Right atrium auricular region (tissue), 2 donors: ENCODE results near the gene BMI1. TPM values are rescaled to one million over a fixed set of nuclear protein-coding genes. Genes with fewer than 3 reads are reported as not detected.

ENCODE experiments used
- DNase-seq: peaks from one replicate; pipeline ENCODE4 v3.0.0-alpha.2; 2019; ENCODE audit warnings: low spot score
- H3K27ac ChIP-seq, 2 donors: fragments of 200-600 bp; sonication (generic); 1 replicate in 1 of 2; 2 replicates in 1 of 2; pipeline ENCODE4 v1.5.1; 2016 to 2019
- H3K27me3 ChIP-seq, 2 donors: fragments of 200-600 bp; sonication (generic); one replicate each; pipeline versions ENCODE4 v1.5.1 to v1.6.0; 2017 to 2019
- H3K36me3 ChIP-seq: fragments of 200-600 bp; sonication (generic); one replicate; pipeline ENCODE4 v1.5.1; 2016
- H3K4me1 ChIP-seq, 2 donors: fragments of 200-600 bp; sonication (generic); one replicate each; pipeline versions ENCODE4 v1.5.1 to v1.6.0; 2017 to 2019
- H3K4me3 ChIP-seq, 2 donors: fragments of 200-600 bp; sonication (generic); 1 replicate in 1 of 2; 2 replicates in 1 of 2; pipeline ENCODE4 v1.5.1; 2017 to 2019; ENCODE audit warnings: mild to moderate bottlenecking in 1 of 2, moderate library complexity in 1 of 2
- H3K9me3 ChIP-seq, 2 donors: fragments of 200-600 bp; sonication (generic); one replicate each; pipeline ENCODE4 v1.5.1; 2019
- CTCF ChIP-seq, 2 donors: fragments of 200-600 bp; sonication (generic); IDR thresholded peaks; one replicate each; pipeline ENCODE4 v1.5.1; 2019; ENCODE audit warnings: antibody characterized with exemption in 2 of 2
- total RNA-seq, 2 donors: library from RNA; depleted of rRNA; stranded (reverse); fragments of >200 nt; gene quantifications; one replicate each; pipeline ENCODE4 v1.1.0, GENCODE V29; 2016

Gene BMI1
- total RNA-seq, 2 donors from 2014 or later = 34.7 to 40.7 TPM

GRCh38 chr10:22325272-22326144 is 4.6 kb downstream of the BMI1 start:
- peaks cover 0 to 38% of the 10 kb centered on the region in 2 donors for H3K4me1 ChIP-seq
- peak; percentile 67 for DNase-seq
- peak overlapping the region; percentile 48 to 66 for H3K4me3 ChIP-seq
- H3K27me3 ChIP-seq = peaks cover 0 to 4% of the 10 kb centered on the region in 2 donors
- TF ChIP-seq CTCF (IDR thresholded peaks at IDR 0.05) = no peak
- no peaks in the 10 kb centered on the region for H3K9me3 ChIP-seq
- H3K27ac ChIP-seq = peak overlapping the region; percentile 66 to 76
- H3K36me3 ChIP-seq = peaks cover 25% of the 10 kb centered on the region

DNA sequence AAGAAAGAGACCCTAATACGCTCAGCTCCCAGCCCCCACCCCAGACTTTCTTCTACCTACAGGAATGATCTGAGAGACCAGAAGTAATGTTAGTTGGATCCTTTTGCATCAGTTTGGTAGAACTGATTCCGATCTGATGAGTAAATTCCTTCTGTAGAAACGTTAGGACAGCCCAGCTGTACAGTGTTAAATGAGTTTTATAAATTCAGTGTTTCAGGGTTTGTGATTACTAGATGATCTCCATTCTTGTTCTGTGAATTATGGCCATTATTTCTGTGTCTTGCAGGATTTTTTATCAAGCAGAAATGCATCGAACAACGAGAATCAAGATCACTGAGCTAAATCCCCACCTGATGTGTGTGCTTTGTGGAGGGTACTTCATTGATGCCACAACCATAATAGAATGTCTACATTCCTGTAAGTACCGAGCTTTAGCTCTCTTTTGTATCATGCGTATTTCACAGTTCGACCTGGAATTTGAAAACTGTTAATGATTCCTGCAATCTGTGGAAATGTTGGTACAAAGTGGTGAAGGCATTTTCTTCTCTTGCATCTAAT is 5.3 kb downstream of the BMI1 start:
- TF ChIP-seq CTCF (IDR thresholded peaks at IDR 0.05) = no peak
- peaks cover 0 to 38% of the 10 kb centered on the region in 2 donors for H3K4me1 ChIP-seq
- no peaks in the 10 kb centered on the region for H3K9me3 ChIP-seq
- H3K27me3 ChIP-seq = peaks cover 0 to 4% of the 10 kb centered on the region in 2 donors
- peak overlapping the region; percentile 48 to 66 for H3K4me3 ChIP-seq
- peak overlapping the region; percentile 66 to 76 for H3K27ac ChIP-seq
- DNase-seq = no peak
- H3K36me3 ChIP-seq = peaks cover 25% of the 10 kb centered on the region

DNA sequence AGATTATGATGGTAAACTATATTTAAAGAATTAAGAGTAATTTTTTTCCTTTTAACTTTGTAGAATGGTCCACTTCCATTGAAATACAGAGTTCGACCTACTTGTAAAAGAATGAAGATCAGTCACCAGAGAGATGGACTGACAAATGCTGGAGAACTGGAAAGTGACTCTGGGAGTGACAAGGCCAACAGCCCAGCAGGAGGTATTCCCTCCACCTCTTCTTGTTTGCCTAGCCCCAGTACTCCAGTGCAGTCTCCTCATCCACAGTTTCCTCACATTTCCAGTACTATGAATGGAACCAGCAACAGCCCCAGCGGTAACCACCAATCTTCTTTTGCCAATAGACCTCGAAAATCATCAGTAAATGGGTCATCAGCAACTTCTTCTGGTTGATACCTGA is 8.3 kb downstream of the BMI1 start:
- Histone ChIP-seq H3K4me3 (no peak overlapping the region), H3K9me3 (no peaks in the 10 kb centered on the region), H3K27ac (no peak overlapping the region), H3K36me3 (peaks cover 25% of the 10 kb centered on the region), H3K27me3 (peaks cover 0 to 3% of the 10 kb centered on the region in 2 donors), H3K4me1 (peaks cover 0 to 20% of the 10 kb centered on the region in 2 donors)
- TF ChIP-seq CTCF (IDR thresholded peaks at IDR 0.05) = no peak
- no peak for DNase-seq

- Histone ChIP-seq H3K4me3 (no peak overlapping the region), H3K36me3 (peaks cover 25% of the 10 kb centered on the region), H3K9me3 (no peaks in the 10 kb centered on the region), H3K27ac (no peak overlapping the region), H3K27me3 (peaks cover 27 to 32% of the 10 kb centered on the region in 2 donors), H3K4me1 (peaks cover 0 to 32% of the 10 kb centered on the region in 2 donors)
- DNase-seq = no peak
- no peak for TF ChIP-seq CTCF (IDR thresholded peaks at IDR 0.05)
These were observed 11.3 kb downstream of the BMI1 start for GRCh38 chr10:22332116-22332692.

DNA sequence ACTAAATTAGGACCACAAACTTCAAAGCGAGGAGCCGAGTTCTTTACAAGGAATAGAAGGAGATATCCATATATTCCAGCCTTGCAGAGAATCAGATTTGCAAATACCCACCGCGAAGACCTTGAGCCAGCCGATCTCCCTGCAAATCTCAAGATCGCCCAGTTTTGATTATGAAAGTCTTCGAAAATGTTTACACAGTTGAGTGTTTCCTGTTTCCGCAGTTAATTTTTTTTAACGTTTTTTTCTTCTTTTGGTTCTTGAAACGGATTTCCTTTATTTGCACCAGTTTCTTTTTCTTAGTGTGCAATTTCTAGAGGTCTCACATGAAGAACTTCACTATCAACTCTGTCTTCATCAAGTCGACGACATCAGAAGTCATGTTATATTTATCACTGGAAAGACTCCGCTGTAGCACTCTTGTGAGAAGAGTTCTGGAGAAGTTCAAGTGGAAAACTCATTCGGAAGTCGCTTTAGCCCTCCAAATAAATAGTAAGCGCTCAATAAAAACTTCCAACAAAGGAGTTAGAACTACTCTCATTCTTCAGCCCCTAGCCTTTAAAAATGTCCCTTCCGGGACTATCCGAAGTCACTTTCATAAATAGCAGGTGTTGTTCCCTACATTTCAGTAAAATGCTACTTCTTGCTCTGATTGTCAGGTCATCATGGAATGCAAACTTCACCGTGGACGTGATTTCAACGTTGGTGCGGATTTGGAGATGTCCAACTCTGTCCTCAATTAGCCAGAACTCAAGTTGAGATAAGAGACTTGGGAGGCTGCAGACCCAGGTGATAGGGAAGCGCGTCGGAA is 12.5 kb downstream of the BMI1 start:
- no peak overlapping the region for H3K4me3 ChIP-seq
- no peak for DNase-seq
- no peaks in the 10 kb centered on the region for H3K9me3 ChIP-seq
- peaks cover 0 to 32% of the 10 kb centered on the region in 2 donors for H3K4me1 ChIP-seq
- no peak overlapping the region for H3K27ac ChIP-seq
- peaks cover 20% of the 10 kb centered on the region for H3K36me3 ChIP-seq
- no peak for TF ChIP-seq CTCF (IDR thresholded peaks at IDR 0.05)
- peaks cover 37 to 44% of the 10 kb centered on the region in 2 donors for H3K27me3 ChIP-seq
